Stimulated activated CD8-positive, alpha-beta memory T cell treated with anti-CD3 and anti-CD28 coated beads, Interleukin-4, amount 100 ng/mL, for 48 hours (primary cell): ENCODE data around the gene PBX1.

Experiments used
- DNase-seq: peaks from one replicate; pipeline ENCODE4 v3.0.0-alpha.2; 2020

Gene PBX1

DNA sequence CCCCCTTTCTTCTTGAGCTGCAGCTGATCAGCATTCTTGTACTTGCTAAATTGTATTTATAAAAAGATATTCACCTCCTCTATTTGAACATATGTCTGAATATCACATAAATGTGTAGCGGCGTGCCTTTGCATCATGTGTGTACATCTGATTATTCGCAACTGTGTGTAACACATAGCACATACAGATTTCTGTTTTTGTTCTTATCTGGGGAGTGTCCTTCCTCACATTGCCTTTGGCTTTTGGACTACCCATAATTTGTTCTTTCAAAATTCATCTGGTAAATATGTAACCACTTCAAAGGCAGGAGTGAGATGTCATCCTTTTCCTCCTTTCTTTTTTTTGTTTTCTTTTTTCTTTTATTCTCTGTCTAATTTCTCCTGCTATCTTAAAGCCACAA lies 113.6 kb downstream of the PBX1 start:
- DNase-seq = no peak

- no peak for DNase-seq
Measured at GRCh38 chr1:164673584-164674214, 114.7 kb downstream of the PBX1 start.

DNA sequence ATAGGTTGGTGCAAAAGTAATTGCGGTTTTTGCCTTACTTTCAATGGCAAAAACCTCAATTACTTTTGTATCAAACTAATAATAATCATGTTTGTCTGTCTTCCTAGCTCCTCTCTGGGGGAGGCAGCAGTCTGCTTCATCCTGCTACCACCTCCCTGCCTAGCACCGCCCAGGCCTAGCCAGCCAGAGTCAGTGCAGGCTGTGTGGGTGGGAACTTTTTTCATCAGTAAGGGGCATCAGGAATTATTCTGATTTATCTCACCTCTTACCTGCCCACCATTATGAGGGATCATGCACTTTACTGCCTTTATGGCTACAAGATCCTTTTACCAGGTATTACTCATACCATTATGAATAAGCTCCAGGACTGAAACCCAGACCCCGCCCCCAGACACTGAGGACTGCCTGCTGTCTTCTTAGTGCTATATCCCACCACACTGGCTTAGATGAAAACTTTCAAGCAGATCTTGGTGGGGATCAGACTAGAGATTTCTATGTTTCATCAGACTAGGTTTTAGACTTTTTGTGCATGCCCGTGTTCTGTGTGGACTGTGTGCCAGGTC lies 116.4 kb downstream of the PBX1 start:
- peak; percentile 26 for DNase-seq

GRCh38 chr1:164678136-164678700 lies 119.2 kb downstream of the PBX1 start:
- DNase-seq = no peak

GRCh38 chr1:164682570-164682969 lies 123.6 kb downstream of the PBX1 start:
- no peak for DNase-seq

DNA sequence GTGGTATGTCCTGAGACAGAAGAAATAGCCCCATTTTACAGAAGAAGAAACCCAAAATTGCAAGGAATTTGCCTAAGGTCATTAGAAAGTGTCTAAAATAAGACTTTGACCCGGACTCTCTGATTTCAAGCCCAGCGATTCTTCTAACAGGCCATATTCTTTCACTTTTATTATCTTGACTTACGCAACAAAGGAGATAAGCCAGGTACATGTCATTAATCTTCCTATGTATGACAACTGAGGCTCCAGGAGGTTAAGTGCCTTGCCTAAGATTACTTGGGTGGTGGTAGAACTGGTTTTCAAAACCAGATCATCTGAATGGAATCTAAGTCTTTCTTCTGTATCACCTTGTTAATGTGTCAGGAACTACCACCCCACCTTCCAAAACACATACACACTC lies 124.3 kb downstream of the PBX1 start:
- DNase-seq = no peak

- DNase-seq = no peak
Measured at GRCh38 chr1:164685266-164686035, 126.5 kb downstream of the PBX1 start.

GRCh38 chr1:164687777-164688176 lies 128.8 kb downstream of the PBX1 start:
- DNase-seq = no peak

DNA sequence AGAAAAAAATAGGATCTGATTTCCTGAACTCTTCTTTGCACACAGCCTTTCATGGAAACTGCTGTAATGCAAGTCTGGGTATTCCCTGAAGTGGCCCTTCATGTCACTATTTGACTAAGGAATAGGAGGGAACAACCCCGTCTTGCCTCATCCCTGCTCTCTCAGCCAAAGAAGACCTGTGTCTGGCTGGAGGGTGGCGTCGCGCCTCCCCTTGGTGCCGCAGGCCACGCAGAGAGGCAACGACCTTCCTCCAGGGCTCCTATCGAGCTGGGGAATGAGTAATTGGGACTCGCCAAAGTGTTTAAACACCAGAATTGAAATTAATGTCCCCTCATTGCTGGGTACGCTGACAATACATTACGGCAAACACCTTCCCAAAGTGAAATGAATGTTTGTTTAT lies 129.8 kb downstream of the PBX1 start:
- no peak for DNase-seq

- DNase-seq = no peak
Measured at GRCh38 chr1:164689672-164690511, 130.9 kb downstream of the PBX1 start.

- no peak for DNase-seq
Measured at GRCh38 chr1:164692420-164692819, 133.4 kb downstream of the PBX1 start.

DNA sequence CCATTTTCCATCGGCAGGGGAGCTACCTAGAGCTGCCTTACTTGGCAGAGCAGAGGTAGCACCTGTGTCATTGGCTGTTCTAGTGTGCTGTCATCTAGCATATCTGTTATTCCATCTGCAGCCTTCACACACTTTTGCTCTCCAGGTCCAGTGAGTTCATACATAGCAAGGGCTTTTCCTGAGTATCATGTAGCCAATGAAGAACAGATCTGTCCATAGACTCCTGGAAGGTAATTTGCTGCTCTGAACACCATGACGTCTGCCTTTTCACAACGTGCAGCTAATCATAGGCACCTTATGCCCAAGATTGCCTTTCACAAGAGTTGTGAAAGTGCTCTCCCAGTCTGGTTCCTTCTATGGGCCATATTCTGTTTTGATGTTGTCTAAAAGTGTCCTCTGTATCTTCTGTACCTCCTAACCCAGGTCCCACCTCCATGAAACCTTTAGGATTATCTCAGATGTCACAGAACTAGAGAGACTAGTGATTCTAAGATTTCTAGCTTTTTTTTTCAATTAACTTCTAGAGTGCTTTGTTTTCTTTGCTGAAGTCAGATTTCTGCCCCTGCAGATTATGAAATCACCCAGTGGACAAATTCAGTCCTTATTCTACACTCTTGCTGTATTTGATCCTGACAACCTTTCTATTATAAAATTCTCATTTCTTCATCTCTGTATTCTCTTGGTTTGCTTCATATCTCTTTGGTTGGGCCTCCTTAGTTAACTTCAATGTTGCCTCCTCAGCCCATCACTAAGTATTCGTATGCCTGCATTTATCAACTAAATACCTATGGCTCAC lies 134.8 kb downstream of the PBX1 start:
- no peak for DNase-seq

- DNase-seq = no peak
Measured at GRCh38 chr1:164694505-164694904, 135.5 kb downstream of the PBX1 start.

DNA sequence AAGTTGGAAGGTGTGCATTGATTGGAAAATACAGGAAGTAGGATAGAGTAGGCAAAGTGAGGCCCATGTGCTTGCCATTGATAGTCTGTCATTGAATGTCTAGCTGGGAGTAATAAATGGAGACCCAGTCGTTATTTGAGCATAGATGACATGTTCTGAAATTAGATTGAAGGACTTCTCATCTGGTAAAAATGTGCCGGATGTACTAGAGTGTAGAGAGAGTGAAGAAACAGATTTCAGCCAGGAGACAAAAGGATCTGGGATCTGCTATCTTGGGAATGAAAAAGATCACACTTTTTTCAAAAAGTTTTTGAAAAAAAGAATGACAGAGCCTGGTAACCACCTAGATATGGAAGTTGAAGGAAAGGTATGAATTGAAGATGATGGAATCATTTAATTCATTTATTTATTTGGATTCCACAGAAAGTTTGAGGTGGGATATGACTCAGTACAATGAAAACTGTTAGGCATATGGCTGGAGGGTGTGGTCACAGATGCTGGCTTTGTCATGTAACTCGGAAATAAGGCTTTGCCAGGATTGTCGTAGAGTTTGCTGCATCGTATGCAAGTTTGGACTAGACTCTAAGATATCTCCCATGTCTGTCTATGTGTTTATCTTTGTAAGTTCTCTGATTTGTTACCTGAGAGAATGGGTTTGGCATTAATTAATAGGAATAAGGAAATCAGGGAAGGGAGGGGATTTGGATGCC lies 137.1 kb downstream of the PBX1 start:
- no peak for DNase-seq

DNA sequence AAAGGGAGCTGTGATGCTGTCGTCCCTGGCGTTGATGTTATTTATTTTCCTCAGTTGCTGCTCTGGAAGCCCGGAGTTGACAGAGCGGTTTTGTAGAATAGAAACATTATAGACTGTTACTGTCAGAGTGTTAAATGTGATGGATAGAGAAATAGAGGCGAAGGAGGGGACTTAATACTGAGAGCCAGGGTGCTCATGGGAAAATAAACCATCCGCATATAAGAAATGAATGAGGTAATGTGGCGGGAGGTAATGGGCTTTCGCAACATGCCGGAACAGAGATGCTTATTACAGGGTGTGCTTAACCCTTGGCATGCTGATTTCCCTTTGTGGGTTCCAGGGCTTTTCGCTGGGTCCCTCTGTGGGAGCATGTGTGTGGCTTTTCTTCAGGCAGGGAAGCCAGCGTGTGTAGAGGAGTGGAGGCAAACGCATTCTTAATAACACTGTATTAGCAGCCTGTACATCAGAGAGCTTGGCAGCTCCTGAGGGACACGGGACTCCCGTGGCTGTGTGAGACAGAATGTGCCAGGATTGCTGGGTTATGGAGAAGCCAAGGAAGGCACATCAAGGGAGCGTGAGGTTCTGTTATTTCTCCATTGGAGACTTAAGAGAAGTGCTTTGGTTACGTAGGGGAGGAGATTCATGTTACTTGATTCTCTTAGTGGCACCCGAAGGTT lies 141.0 kb downstream of the PBX1 start:
- no peak for DNase-seq

DNA sequence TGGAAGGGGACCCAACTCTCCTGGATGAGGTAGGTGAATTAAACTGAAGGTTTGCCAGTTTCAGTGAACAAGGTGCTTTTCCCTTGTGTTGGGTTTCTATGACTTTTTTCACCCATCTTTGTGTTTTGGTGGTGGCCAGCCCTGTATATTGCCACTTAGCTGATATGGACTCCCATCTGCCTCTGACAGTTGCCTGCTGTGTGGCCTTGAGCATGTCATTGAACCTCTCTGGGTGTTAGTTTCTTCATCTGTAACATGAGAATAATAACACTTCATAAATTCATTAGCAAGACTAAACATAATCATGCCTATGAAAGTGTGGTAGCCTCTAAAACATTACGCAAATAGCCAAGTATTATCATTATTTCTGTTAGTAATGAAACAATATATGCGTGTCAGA lies 141.7 kb downstream of the PBX1 start:
- DNase-seq = no peak

- no peak for DNase-seq
Measured at GRCh38 chr1:164701189-164701761, 142.3 kb downstream of the PBX1 start.

DNA sequence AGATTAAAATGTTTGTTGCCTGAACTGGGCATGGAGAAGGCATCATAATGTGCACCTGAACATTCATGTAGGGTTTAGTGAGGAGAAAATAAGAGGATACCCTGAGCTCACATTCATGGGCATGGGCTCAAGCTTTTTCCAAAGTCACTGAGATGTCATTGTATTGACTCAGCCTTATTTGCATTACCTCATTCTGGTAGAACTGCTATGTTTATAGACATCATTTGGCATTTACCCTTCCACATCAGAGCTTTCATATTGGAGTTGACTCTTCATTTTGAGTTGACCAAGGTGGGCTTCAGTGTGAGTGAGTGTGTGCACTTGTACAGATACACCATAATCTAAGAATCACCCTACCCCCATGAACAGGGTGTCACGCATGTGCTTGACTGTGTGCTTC lies 143.2 kb downstream of the PBX1 start:
- no peak for DNase-seq

DNA sequence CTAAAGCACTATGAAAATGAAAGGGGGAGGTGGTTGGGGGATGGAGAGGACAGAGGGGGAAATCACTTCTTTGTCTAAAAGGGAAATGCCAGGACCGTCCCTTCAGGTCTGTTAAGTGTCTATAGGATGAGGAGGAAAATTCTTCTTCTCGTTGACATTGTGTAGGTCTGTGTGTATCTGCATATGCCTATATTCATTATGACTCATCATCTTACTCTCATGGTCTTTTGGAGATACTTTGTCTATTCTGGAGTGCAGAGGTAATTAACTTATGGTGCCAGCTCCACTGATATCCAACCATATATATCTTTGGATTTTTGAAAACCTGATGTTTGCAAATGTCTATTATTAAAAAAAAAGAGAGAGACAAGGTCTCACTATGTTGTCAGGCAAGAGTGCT lies 143.7 kb downstream of the PBX1 start:
- no peak for DNase-seq

DNA sequence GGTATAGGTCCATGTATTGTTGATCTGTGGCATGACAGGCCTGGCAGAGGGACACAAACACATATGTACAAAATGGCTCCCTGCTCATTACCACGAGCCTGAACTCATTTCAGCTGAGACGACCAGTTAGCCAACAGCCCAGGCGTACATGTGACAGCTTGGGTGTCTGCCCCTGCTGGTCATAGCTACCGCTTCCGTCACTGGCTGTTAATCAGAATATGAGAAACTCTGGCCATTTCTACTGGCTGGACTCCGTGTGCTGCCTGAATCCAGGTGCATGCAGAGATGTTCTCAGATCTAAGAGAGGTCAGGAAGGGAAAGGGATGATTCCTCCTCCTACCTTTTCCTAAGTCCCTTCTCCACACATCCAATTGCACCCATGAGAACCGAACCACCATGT lies 144.5 kb downstream of the PBX1 start:
- DNase-seq = no peak

DNA sequence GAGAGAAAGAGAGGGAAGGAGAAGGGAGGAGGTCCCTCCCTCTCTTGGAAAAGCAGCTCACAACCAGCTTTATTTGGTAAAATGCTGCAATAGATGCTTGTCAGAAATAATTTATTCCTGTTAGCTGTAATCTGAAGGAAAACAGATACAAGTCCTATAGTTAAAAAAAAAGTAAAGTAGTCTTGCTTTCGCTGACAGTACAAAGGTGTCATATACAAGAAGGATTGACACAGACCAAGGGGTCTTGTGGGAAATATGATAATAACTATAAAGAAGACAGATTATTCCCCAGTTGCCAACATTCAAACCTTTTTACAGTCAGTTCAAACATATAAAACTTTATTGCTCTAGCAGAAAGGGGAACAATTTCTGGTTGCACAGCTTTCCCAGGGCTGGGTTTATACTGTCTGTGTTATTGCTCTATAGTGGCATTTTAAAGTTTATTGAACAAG lies 145.0 kb downstream of the PBX1 start:
- DNase-seq = no peak
